CD4-positive, alpha-beta T cell (primary cell): ENCODE data around the gene FOXR1. TPM values are rescaled to one million over a fixed set of nuclear protein-coding genes. Genes with fewer than 3 reads are reported as not detected.

Source experiments
- ATAC-seq: fragments of 200-7000 bp; cut with Tn5 transposase; one replicate; pipeline ENCODE4 v1.10.0; 2022; ENCODE audit warnings: mild to moderate bottlenecking; ENCODE audit not compliant: poor library complexity
- CTCF ChIA-PET: fragments of 350-600 bp; sonication (Branson Sonifier 250); formaldehyde crosslinking; loops from one replicate; lab custom pipeline; 2021; ENCODE audit warnings: antibody characterized with exemption, inconsistent platforms; lab: Charles Lee
- POLR2A ChIA-PET: fragments of 350-600 bp; sonication (Branson Sonifier 250); formaldehyde crosslinking; loops from one replicate; lab custom pipeline; 2021; ENCODE audit warnings: antibody characterized with exemption, inconsistent platforms; lab: Charles Lee
- DNase-seq, 14 experiments: peaks; one replicate each; pipeline ENCODE4 v3.0.0-alpha.2; 2013 to 2020; ENCODE audit warnings: mixed read lengths in 2 of 14
- H3K27ac ChIP-seq, 2 donors: one replicate each; pipeline versions ENCODE4 v1.5.1 to v1.7.0; 2013; ENCODE audit warnings: low read length in 2 of 2, low read depth in 1 of 2, mild to moderate bottlenecking in 1 of 2
- H3K27me3 ChIP-seq, 2 experiments: 1 replicate in 1 of 2; 2 replicates in 1 of 2; pipeline versions ENCODE4 v1.6.1 to v1.7.0; 2013; ENCODE audit warnings: low read length in 2 of 2, control low read depth in 1 of 2, mild to moderate bottlenecking in 1 of 2, moderate library complexity in 1 of 2; ENCODE audit not compliant: insufficient read depth in 2 of 2, control insufficient read depth in 1 of 2
- H3K36me3 ChIP-seq: one replicate; pipeline ENCODE4 v1.6.1; 2013; ENCODE audit warnings: low read length, control low read depth; ENCODE audit not compliant: insufficient read depth
- H3K4me1 ChIP-seq: one replicate; pipeline ENCODE4 v1.6.1; 2013; ENCODE audit warnings: low read length, control low read depth; ENCODE audit not compliant: insufficient read depth
- H3K4me3 ChIP-seq: one replicate; pipeline ENCODE4 v1.5.1; 2013; ENCODE audit warnings: mild to moderate bottlenecking, low read length, moderate library complexity
- H3K9me3 ChIP-seq, 2 experiments: 1 replicate in 1 of 2; 2 replicates in 1 of 2; pipeline versions ENCODE4 v1.6.1 to v1.7.0; 2013; ENCODE audit warnings: low read length in 2 of 2, mild to moderate bottlenecking in 2 of 2, control low read depth in 1 of 2, moderate library complexity in 1 of 2; ENCODE audit not compliant: control insufficient read depth in 1 of 2, insufficient read depth in 1 of 2
- H3K27ac Mint-ChIP-seq: one replicate; pipeline ENCODE4 v1.8.0; 2020; ENCODE audit warnings: mixed read lengths
- H3K27me3 Mint-ChIP-seq: one replicate; pipeline ENCODE4 v1.8.0; 2021; ENCODE audit warnings: mixed read lengths
- H3K36me3 Mint-ChIP-seq: one replicate; pipeline ENCODE4 v1.8.0; 2021; ENCODE audit warnings: low read depth, mixed read lengths
- H3K4me1 Mint-ChIP-seq: one replicate; pipeline ENCODE4 v1.8.0; 2021; ENCODE audit warnings: low read depth, mixed read lengths
- H3K4me3 Mint-ChIP-seq: one replicate; pipeline ENCODE4 v1.8.0; 2020; ENCODE audit warnings: mild to moderate bottlenecking, mixed read lengths
- H3K9me3 Mint-ChIP-seq: one replicate; pipeline ENCODE4 v1.8.0; 2020; ENCODE audit warnings: mixed read lengths
- CTCF ChIP-seq: fragments of 200-600 bp; IDR thresholded peaks from one replicate; pipeline ENCODE4 v1.8.0; 2022; ENCODE audit warnings: antibody characterized with exemption, mild to moderate bottlenecking
- intact Hi-C, 2 experiments: fragments of 100-400 bp; cut with DNase I in 1 of 2; cut with micrococcal nuclease in 1 of 2; formaldehyde crosslinking; loops; one replicate each; pipeline versions ENCODE4 v1.15.1 to v1.9.0; 2023 to 2025; cut with DNase I, micrococcal nuclease
- total RNA-seq, 174 experiments: library from RNA in 2 of 174; stranded (reverse) in 2 of 174; gene quantifications; one replicate each; pipeline ENCODE4 v1.2.3 and lab custom pipeline; 2021 to 2026

Gene FOXR1
- total RNA-seq, 2 experiments from 2014 or later, result not detected

- DNase-seq (peak; percentile 82 to 95 (median 87)), ATAC-seq (peak; percentile 99)
- Mint-ChIP-seq H3K27me3 (peaks cover 5% of the 10 kb centered on the region), H3K9me3 (no peaks in the 10 kb centered on the region), H3K4me1 (no peaks in the 10 kb centered on the region), H3K27ac (no peak within 1 kb of the TSS), H3K4me3 (no peak within 1 kb of the TSS), H3K36me3 (no peaks in the 10 kb centered on the region)
- Histone ChIP-seq H3K36me3 (no peaks in the 10 kb centered on the region), H3K27ac (no peak within 1 kb of the TSS), H3K27me3 (no peaks in the 10 kb centered on the region), H3K4me1 (peaks cover 8% of the 10 kb centered on the region), H3K9me3 (no peaks in the 10 kb centered on the region), H3K4me3 (no peak within 1 kb of the TSS)
- peak; percentile 90 for TF ChIP-seq CTCF
- intact Hi-C loops, result loop anchor here (1.0 to 10.0 kb wide), 7 partner anchors 25 to 361 kb away; no protein-coding TSS in a partner anchor
- ChIA-PET POLR2A (interaction anchor here (1.2 kb wide), 1 partner anchor 47 kb away, joined by 3 read pairs; no protein-coding TSS in a partner anchor), CTCF (interaction anchor here (0.6 to 2.1 kb wide), 12 partner anchors 10 to 359 kb away, joined by 3 to 7 read pairs (median 4); partner anchors contain the start of gene DDX6)
These were observed 15.3 kb upstream of the FOXR1 start, which contains the start of gene UPK2 for GRCh38 chr11:118956094-118956846. Gene UPK2 (plus strand): TSS chr11:118956298. CDS start chr11:118956351, 53 bp downstream.

DNA sequence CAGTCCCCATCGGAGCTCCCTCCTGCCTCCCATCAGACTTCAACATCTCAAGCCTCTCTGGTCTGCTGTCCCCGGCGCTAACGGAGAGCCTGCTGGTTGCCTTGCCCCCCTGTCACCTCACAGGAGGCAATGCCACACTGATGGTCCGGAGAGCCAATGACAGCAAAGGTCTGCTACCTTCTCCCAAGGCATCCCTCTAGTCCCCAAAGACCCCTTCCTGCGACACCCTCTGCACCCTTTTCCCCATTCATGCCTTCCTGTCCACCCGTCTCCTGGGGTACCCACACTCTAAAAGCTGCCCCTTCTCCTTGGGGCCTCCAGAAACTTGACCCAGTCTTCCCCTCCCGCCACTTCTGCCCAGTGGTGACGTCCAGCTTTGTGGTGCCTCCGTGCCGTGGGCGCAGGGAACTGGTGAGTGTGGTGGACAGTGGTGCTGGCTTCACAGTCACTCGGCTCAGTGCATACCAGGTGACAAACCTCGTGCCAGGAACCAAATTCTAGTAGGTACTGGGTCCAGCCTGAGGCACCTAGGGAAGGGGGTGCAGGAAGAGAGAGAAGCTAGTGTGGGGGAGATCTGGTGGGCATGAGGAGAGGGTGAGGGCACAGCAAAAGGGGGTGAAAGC, 14.6 kb upstream of the FOXR1 start:
- ChIA-PET CTCF (interaction anchor here (0.7 to 2.1 kb wide), 11 partner anchors 11 to 360 kb away, joined by 3 to 7 read pairs (median 5); partner anchors contain the start of gene DDX6), POLR2A (interaction anchor here (1.2 kb wide), 1 partner anchor 47 kb away, joined by 3 read pairs; no protein-coding TSS in a partner anchor)
- Mint-ChIP-seq H3K9me3 (no peaks in the 10 kb centered on the region), H3K27ac (no peak overlapping the region), H3K36me3 (no peaks in the 10 kb centered on the region), H3K4me1 (no peaks in the 10 kb centered on the region), H3K27me3 (peaks cover 5% of the 10 kb centered on the region), H3K4me3 (no peak overlapping the region)
- peaks cover 8% of the 10 kb centered on the region for H3K4me1 ChIP-seq
- peak; percentile 35 for TF ChIP-seq CTCF
- intact Hi-C loops, result loop anchor here (1.0 to 10.0 kb wide), 7 partner anchors 26 to 362 kb away; no protein-coding TSS in a partner anchor
- H3K4me3 ChIP-seq, result no peak overlapping the region
- no peaks in the 10 kb centered on the region for H3K36me3 ChIP-seq
- H3K27me3 ChIP-seq, result no peaks in the 10 kb centered on the region
- no peaks in the 10 kb centered on the region for H3K9me3 ChIP-seq
- no peak overlapping the region for H3K27ac ChIP-seq
- peak in 1 of 14 experiments; percentile 20 for DNase-seq
- ATAC-seq, result no peak

GRCh38 chr11:118957549-118957948, 14.0 kb upstream of the FOXR1 start:
- H3K9me3 ChIP-seq, result no peaks in the 10 kb centered on the region
- no peak overlapping the region for H3K27ac ChIP-seq
- Mint-ChIP-seq H3K4me3 (no peak overlapping the region), H3K36me3 (no peaks in the 10 kb centered on the region), H3K4me1 (no peaks in the 10 kb centered on the region), H3K27me3 (peaks cover 5% of the 10 kb centered on the region), H3K27ac (no peak overlapping the region), H3K9me3 (no peaks in the 10 kb centered on the region)
- ATAC-seq (no peak), DNase-seq (no peak)
- intact Hi-C loops, result loop anchor here (2.0 to 10.0 kb wide), 4 partner anchors 27 to 363 kb away; no protein-coding TSS in a partner anchor
- no peaks in the 10 kb centered on the region for H3K36me3 ChIP-seq
- H3K27me3 ChIP-seq, result no peaks in the 10 kb centered on the region
- TF ChIP-seq CTCF, result no peak
- POLR2A ChIA-PET, result no interaction called here
- H3K4me1 ChIP-seq, result peaks cover 8% of the 10 kb centered on the region
- CTCF ChIA-PET, result interaction anchor here (1.1 to 2.1 kb wide), 10 partner anchors 11 to 360 kb away, joined by 3 to 7 read pairs (median 5); partner anchors contain the start of gene DDX6
- no peak overlapping the region for H3K4me3 ChIP-seq
